GM23338 (cell line): Measurements from ENCODE around the gene CALCOCO1.

ENCODE experiments used
- EZH2 ChIP-seq: fragments of 200-600 bp; sonication (generic); IDR thresholded peaks from one replicate; pipeline ENCODE4 v1.8.0; 2017; ENCODE audit warnings: antibody characterized with exemption, mild to moderate bottlenecking, low read depth; ENCODE audit not compliant: unreplicated experiment
- EZH2phosphoT487 ChIP-seq: fragments of 200-600 bp; sonication (generic); IDR thresholded peaks from one replicate; pipeline ENCODE4 v1.8.1; 2018; ENCODE audit warnings: antibody characterized with exemption; ENCODE audit not compliant: unreplicated experiment
- POLR2AphosphoS5 ChIP-seq: IDR thresholded peaks from 2 replicates; pipeline ENCODE4 v1.6.1; 2016; ENCODE audit warnings: antibody characterized with exemption, low read depth
- REST ChIP-seq: IDR thresholded peaks from one replicate; pipeline ENCODE4 v1.6.1; 2018; ENCODE audit warnings: antibody characterized with exemption; ENCODE audit not compliant: unreplicated experiment
- TF ChIP-seq, protein P1 (sequence below), 2 experiments: fragments of 200-600 bp in 1 of 2; sonication (generic) in 1 of 2; conservative IDR thresholded peaks; 2 replicates each; pipeline versions ENCODE4 v1.5.1 to v1.6.1; 2016 to 2017; ENCODE audit warnings: antibody characterized with exemption in 2 of 2, low read depth in 2 of 2, mild to moderate bottlenecking in 2 of 2, moderate library complexity in 1 of 2

DNA sequence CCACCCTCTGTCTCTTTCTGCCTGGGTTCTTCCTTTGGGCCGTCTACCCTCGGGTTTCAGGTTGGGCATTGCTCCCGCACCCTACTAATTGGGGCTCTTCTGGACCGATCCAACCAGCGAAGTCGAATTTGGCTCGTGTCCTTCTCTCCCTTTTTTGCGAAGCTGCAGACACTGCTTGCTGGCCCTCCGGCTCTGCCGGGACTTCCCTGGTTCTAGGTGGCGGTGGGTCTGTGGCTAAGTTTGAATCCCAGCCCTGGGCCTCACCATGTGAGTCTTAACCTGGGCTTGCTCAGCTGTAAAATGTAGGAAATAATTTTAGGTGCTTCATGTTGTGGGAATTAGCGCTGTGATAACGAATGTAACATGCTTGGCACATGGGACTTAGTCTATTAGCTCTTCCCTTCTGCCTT is 24.9 kb upstream of the CALCOCO1 start:
- TF ChIP-seq, protein P1, sequence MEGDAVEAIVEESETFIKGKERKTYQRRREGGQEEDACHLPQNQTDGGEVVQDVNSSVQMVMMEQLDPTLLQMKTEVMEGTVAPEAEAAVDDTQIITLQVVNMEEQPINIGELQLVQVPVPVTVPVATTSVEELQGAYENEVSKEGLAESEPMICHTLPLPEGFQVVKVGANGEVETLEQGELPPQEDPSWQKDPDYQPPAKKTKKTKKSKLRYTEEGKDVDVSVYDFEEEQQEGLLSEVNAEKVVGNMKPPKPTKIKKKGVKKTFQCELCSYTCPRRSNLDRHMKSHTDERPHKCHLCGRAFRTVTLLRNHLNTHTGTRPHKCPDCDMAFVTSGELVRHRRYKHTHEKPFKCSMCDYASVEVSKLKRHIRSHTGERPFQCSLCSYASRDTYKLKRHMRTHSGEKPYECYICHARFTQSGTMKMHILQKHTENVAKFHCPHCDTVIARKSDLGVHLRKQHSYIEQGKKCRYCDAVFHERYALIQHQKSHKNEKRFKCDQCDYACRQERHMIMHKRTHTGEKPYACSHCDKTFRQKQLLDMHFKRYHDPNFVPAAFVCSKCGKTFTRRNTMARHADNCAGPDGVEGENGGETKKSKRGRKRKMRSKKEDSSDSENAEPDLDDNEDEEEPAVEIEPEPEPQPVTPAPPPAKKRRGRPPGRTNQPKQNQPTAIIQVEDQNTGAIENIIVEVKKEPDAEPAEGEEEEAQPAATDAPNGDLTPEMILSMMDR (conservative IDR thresholded peaks at IDR 0.05; ENCODE audit: low read depth in 2 of 2) = no peak
- no peak for TF ChIP-seq REST
- no peak for TF ChIP-seq POLR2AphosphoS5
- TF ChIP-seq EZH2phosphoT487 = peak; percentile 79
- no peak for TF ChIP-seq EZH2
